H1 (cell line): ENCODE data around the gene LCLAT1. TPM values are rescaled to one million over a fixed set of nuclear protein-coding genes. Genes with fewer than 3 reads are reported as not detected.

Experiments
- ATF3 ChIP-seq: IDR thresholded peaks from 2 replicates; pipeline ENCODE4 v1.6.1; 2011; ENCODE audit warnings: low read depth, mild to moderate bottlenecking, low read length; ENCODE audit not compliant: insufficient read depth
- polyA plus RNA-seq, 7 experiments: library from polyadenylated mRNA; depleted of rRNA in 3 of 7; stranded (reverse) in 5 of 7; unstranded in 2 of 7; fragments of >200 nt in 5 of 7; fragments of 200-250 nt in 2 of 7; gene quantifications; 1 replicate in 5 of 7; 2 replicates in 1 of 7; 4 replicates in 1 of 7; pipeline versions ENCODE4 v1.2.1 to v1.2.3, GENCODE V29; 2011 to 2013; ENCODE audit warnings: missing spikeins in 2 of 7, mixed read lengths in 2 of 7
- total RNA-seq: library from RNA; stranded (reverse); fragmentation: NEBNext Ultra II Directional; extraction: Animal tissue kit (Norgen Biotek cat#: 25700); gene quantifications from 2 replicates; pipeline ENCODE4 v1.2.1, GENCODE V29; 2021

LCLAT1 gene
- total and polyA plus RNA-seq, 2 of the 8 experiments (the other 6 are each of a cell fraction or from before 2014, with no cell fraction given), result 7.6 to 22.0 TPM

GRCh38 chr2:30611583-30611982, 164.5 kb downstream of the LCLAT1 start (continued):
- TF ChIP-seq ATF3, result no peak
